ENCODE data around the gene CDH3.

The CDH3 gene
- 0.22 to 0.77 reads per million in 2 donors for total RNA-seq

DNA sequence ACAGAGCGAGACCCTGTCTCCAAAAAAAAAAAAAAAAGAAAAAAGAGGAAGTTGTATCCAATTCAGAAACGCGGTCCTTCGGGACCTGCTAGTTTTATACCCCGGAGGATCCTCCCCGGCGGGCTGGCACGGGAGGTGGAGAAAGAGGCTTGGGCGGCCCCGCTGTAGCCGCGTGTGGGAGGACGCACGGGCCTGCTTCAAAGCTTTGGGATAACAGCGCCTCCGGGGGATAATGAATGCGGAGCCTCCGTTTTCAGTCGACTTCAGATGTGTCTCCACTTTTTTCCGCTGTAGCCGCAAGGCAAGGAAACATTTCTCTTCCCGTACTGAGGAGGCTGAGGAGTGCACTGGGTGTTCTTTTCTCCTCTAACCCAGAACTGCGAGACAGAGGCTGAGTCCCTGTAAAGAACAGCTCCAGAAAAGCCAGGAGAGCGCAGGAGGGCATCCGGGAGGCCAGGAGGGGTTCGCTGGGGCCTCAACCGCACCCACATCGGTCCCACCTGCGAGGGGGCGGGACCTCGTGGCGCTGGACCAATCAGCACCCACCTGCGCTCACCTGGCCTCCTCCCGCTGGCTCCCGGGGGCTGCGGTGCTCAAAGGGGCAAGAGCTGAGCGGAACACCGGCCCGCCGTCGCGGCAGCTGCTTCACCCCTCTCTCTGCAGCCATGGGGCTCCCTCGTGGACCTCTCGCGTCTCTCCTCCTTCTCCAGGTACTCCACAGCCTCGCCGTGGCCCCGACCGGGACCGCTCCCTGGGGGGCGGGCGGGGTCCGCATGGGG, at the start of gene CDH3:
Gene CDH3 (plus strand): TSS at position 596 of the 779 bp plus-strand sequence. CDS start 70 bp downstream, at position 666.
- DNase-seq = no peak

- no peak for DNase-seq
Observed at GRCh38 chr16:68596266-68596665, 48.8 kb upstream of the CDH3 start.

GRCh38 chr16:68599586-68599985, 45.5 kb upstream of the CDH3 start:
- no peak for DNase-seq

- DNase-seq = no peak
Observed at GRCh38 chr16:68605746-68606145, 39.4 kb upstream of the CDH3 start.

- DNase-seq = no peak
Observed at GRCh38 chr16:68607443-68607842, 37.7 kb upstream of the CDH3 start.

DNA sequence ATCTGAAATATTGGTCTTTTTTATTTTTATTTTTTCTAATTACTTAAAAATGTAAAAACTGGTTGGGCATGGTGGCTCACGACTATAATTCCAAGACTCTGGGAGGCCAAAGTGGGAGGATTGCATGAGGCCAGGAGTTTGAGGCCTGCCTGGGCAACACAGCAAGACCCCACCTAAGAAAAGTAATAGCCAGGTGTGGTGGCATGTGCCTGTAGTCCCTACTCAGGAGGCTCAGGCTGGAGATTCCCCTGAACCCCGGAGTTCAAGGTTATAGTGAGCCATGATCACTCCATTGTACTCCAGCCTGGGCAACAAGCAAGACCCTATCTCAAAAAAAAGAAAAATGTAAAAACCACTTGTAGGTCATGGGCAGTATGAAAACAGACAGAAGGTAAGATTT, 36.8 kb upstream of the CDH3 start:
- no peak for DNase-seq

- DNase-seq = no peak
Observed at GRCh38 chr16:68612996-68613395, 32.1 kb upstream of the CDH3 start.

- no peak for DNase-seq
Observed at GRCh38 chr16:68617734-68618133, 27.4 kb upstream of the CDH3 start.

DNA sequence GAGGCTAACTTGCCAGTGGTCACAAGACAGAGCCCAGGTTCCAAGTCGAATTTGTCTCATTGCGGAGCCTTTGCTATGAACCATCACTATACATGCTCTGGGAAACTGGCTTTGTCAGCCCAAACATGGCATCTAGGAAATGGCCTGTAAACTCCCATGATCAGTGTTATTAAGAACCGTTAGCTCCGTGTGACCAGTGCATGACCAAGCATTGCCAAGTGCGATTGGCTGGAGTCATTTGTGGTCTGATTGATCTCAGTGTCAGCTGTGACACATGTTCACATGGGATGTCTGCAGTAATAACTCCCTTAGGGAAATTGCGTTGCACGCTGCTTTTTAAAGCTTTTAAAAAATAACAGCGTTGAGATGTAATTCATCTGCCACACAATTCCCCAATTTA, 18.6 kb upstream of the CDH3 start:
- DNase-seq = no peak

DNA sequence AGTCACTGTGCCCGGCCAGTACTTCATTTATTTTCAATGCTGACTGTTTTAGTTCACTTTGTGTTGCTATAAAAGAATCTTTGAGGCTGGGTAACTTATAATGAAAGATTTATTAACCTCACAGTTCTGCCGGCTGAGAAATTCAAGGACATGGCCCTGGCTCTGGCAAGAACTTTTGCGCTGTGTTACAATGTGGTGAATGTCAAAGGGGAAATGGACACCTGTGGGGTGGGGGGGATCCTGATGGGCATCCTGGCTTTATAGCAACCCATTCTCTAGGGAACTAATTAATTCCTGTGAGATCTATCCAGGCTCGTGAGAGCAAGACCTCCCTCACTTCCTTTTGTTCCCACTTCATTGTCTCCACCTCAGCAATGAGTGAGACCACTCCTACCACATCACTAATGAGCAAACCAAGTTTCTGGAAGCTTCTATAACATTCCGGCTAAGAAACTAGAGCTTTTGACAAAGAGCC, 17.1 kb upstream of the CDH3 start:
- no peak for DNase-seq

GRCh38 chr16:68629351-68629910, 15.7 kb upstream of the CDH3 start:
- DNase-seq = no peak

DNA sequence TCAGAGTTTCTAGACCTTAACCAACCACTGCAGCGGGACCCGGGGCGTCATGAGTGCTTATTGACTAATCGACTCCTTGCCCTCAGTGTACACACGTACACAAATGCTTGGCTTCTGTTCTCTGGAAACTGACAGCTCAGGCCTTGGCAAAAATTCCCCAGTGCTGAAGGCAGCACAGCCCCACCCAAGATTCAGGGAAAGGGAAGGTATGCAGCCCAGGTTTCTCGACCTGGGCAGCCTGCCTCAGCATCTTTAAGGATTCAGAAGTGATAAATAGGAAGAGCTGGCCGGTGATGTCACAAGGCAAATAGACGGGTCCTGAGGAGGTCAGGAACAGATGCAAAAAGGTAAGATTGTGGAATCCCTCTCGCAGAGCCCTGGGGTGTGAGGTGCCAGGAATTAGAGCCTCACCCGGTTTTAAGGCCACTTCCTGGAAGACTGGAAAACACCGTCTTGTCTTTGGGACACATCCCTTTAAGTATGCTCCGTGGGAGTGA, 9.0 kb upstream of the CDH3 start:
- no peak for DNase-seq

DNA sequence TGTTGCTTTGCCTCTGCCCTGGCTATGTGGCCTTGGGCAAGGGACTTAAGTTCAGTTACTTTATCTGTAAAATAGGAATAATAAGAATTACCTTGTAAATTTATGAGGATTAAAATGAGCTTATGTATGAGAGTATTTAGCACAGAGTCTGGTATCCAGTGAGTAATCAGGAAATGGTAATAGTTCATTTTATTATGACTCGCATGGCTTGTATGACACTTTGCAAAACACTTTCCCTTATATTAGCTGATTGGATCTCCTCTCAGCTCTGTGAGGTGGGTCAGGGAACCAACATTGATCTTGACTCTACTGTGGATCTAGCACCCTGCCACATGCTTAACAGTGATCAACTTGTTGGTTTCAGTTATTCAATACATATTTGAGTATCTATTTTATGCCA, 8.3 kb upstream of the CDH3 start:
- no peak for DNase-seq

GRCh38 chr16:68640972-68641371, 4.1 kb upstream of the CDH3 start:
- no peak for DNase-seq

- no peak for DNase-seq
Observed at GRCh38 chr16:68642047-68642435, 3.1 kb upstream of the CDH3 start.

DNA sequence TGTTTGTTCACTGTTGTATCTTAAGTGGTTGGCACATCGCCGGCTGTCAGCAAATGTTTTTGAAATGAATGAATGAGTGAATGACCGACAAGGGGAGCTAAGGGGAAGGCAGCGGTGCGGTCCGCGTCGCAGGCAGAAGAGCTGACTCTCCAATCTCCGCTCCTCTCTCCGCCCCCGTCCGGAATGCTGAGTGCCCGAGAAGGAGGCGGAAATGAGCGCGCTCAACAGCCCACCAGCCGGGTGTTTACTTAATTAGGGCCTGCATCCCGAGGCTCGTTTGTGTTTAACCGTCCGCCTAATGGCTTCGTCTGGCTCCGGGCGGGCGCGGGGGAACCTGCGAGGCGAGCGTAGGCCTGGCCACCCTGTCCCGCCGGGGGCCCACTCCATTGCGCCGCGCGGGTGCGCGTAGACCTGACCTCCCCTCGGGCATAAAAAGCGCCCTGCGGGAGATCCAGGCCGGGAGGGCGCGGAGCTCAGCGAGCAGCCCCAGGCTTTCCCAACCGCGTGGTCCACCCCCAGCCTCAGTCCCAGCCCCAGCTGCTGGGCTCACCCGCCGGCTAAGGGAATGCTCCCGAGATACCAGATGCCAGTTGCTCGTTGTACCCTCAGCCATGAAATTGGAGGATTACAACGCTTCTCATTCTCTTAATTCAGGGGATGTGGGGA, 2.5 kb upstream of the CDH3 start:
- DNase-seq = no peak

DNA sequence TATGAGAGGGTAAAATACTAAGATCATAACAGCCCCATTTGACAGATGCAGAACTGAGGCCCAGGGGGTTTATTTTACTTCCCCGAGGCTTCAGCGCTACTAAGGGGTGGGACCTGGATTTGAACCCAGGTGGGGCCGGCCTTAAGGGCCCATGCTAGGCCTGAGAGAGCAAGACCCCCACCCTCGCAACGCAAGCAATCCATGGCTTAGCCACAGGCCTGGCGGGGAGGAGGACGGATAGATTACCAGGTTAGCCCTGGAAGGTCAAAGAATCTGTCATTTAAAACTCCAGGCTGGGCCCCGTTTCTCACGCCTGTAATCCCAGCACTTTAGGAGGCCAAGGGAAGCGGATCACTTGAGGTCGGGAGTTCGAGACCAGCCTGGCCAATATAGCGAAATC, 1.9 kb upstream of the CDH3 start:
- no peak for DNase-seq

GRCh38 chr16:68643847-68644246, 1.3 kb upstream of the CDH3 start:
- DNase-seq = no peak

GRCh38 chr16:68644296-68644695, 814 bp upstream of the CDH3 start:
- no peak for DNase-seq

DNA sequence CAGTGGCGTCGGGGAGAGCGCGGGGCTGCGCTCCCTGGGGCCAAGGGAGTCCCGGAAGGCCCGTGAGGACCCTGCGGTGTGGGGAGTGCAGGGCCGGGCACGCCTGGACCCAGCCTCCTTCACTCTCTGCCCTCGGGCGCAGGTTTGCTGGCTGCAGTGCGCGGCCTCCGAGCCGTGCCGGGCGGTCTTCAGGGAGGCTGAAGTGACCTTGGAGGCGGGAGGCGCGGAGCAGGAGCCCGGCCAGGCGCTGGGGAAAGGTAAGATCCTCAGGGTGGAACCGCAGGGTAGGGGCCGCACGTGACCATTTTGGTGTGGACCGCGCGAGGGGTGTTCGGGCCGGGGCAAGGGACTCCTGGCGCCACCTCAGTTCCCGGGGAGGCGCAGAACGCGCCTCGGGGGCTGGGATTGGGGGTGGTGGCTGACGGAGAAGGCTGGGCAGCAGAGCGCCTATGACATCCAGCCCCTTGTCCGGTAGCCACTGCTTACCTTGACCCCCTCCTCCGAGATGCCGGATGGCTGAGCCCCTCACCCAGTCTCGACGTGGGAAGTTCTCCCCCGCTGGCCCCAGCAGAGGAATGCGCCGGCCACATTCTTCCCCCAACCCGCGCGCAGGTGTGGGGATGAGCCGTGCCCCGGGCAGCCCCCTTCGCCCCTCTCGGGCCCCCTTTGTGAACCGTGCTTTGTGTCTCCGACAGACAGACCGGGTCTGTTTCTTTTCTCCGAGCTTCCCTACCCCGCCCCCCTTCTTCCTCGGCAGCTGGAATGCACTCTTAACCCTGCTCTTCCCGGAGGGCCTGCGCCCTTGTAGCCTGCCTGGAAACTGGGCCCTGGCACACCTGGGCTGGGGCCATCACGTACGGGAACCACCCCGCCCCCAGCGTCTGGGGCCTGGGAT, 631 bp downstream of the CDH3 start:
- no peak for DNase-seq

DNA sequence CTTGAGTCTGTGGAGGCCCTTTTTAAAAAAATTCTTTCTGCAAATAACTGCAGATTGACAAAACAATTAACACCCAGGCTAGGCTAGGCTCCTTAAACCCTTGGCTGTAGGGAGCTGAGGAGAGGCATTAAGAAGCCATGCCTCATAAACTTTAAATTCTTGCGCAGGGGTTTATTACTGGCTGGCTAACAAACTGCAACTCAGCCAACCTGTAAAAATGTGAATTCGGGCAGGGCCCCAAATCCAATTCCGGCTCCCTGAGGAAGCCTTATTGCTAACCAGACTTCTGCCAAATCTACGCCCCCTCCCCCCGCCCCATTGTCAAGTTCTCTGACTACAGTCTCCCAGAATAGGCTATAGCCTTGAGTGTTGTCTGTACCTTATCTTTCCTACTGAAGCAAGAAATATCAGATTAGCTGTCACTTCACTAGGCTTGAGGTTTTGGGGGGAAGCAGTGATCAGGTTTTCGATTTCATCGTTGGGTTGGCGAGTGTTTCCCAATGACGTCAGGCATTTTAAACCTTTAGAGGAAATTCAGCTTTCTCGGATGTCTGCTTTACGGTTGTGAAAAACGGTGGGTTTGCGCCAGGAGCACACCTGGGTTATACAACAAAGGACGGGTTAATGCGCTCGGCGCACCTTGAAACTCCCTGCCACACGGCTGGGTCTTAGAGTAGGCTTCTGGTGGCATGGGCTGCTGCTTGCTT, 2.0 kb downstream of the CDH3 start:
- DNase-seq = no peak

DNA sequence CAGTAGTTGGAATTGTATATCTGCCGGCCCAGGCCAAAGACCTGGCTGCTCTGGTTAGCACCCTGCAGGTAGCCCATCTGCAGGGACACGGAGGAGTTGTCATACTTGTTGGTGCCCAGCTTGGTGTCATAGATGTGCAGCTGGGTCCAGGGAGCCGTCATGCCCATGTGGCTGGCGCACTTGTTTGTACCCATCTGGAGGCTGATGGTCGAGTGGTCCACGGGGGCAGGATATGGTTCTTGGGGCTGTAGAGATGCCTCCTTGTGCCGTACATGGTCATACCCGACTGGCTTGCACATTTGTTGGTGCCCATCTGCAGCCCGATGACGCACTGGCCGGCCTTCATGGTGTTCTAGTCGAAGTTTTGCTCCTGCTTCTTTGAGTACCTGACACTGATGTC, 6.0 kb downstream of the CDH3 start:
- DNase-seq = no peak
